ENCODE data around the gene IFNG.
A peak's percentile ranks its signal among the peaks of the same experiment; 100 is the strongest.
"Not testable (repeated sequence)": the region's sequence is repeated elsewhere in the genome, so short reads cannot be mapped to it uniquely, and the experiment has no call there.

IFNG gene

GRCh38 chr12:68159681-68160304, at the start of gene IFNG:
TSS of gene IFNG (minus strand) at chr12:68159740. CDS start at chr12:68159615, 125 bp downstream.
- no peak for DNase-seq (ENCODE audit: low read depth)

GRCh38 chr12:68209048-68209728, 49.6 kb upstream of the IFNG start:
- DNase-seq (ENCODE audit: low read depth), result not testable (repeated sequence)

GRCh38 chr12:68207276-68207675, 47.7 kb upstream of the IFNG start:
- DNase-seq (ENCODE audit: low read depth), result no peak

GRCh38 chr12:68206446-68206845, 46.9 kb upstream of the IFNG start:
- no peak for DNase-seq (ENCODE audit: low read depth)

GRCh38 chr12:68203460-68203875, 43.9 kb upstream of the IFNG start:
- no peak for DNase-seq (ENCODE audit: low read depth)

- DNase-seq (ENCODE audit: low read depth), result no peak
Measured at GRCh38 chr12:68200854-68201253, 41.3 kb upstream of the IFNG start.

GRCh38 chr12:68199127-68199526, 39.6 kb upstream of the IFNG start:
- DNase-seq (ENCODE audit: low read depth), result no peak

GRCh38 chr12:68198507-68199086, 39.1 kb upstream of the IFNG start:
- no peak for DNase-seq (ENCODE audit: low read depth)

- DNase-seq (ENCODE audit: low read depth), result no peak
Measured at GRCh38 chr12:68190301-68190700, 30.8 kb upstream of the IFNG start.

- no peak for DNase-seq (ENCODE audit: low read depth)
Measured at GRCh38 chr12:68189821-68190242, 30.3 kb upstream of the IFNG start.

- no peak for DNase-seq (ENCODE audit: low read depth)
Measured at GRCh38 chr12:68185598-68185997, 26.1 kb upstream of the IFNG start.

GRCh38 chr12:68180792-68181744, 21.5 kb upstream of the IFNG start:
- no peak for DNase-seq (ENCODE audit: low read depth)

- no peak for DNase-seq (ENCODE audit: low read depth)
Measured at GRCh38 chr12:68178774-68179439, 19.4 kb upstream of the IFNG start.

GRCh38 chr12:68178184-68178583, 18.6 kb upstream of the IFNG start:
- DNase-seq (ENCODE audit: low read depth), result no peak

- DNase-seq (ENCODE audit: low read depth), result no peak
Measured at GRCh38 chr12:68177562-68177961, 18.0 kb upstream of the IFNG start.

- no peak for DNase-seq (ENCODE audit: low read depth)
Measured at GRCh38 chr12:68176257-68176656, 16.7 kb upstream of the IFNG start.

- peak; percentile 20 for DNase-seq (ENCODE audit: low read depth)
Measured at GRCh38 chr12:68175557-68176061, 16.1 kb upstream of the IFNG start.

GRCh38 chr12:68174761-68175160, 15.2 kb upstream of the IFNG start:
- not testable (repeated sequence) for DNase-seq (ENCODE audit: low read depth)

- DNase-seq (ENCODE audit: low read depth), result no peak
Measured at GRCh38 chr12:68173792-68174191, 14.3 kb upstream of the IFNG start.

- no peak for DNase-seq (ENCODE audit: low read depth)
Measured at GRCh38 chr12:68170726-68171125, 11.2 kb upstream of the IFNG start.

GRCh38 chr12:68169213-68169889, 9.8 kb upstream of the IFNG start:
- DNase-seq (ENCODE audit: low read depth), result no peak
